AG09309 (cell line): Measurements from ENCODE around the gene RTP3.
A peak's percentile ranks its signal among the peaks of the same experiment; 100 is the strongest.

ENCODE experiments used
- DNase-seq: peaks from one replicate; pipeline ENCODE4 v3.0.0-alpha.2; 2010; ENCODE audit warnings: low read depth
- H3K4me3 ChIP-seq: 2 replicates; pipeline ENCODE4 v1.5.1; 2011; ENCODE audit warnings: mild to moderate bottlenecking, low read depth, low read length, moderate library complexity; ENCODE audit not compliant: control insufficient read depth
- TF ChIP-seq, protein P1 (sequence below): IDR thresholded peaks from 2 replicates; pipeline ENCODE4 v1.5.1; 2011; ENCODE audit warnings: mild to moderate bottlenecking, low read depth, low read length, inconsistent platforms; ENCODE audit not compliant: insufficient read depth, control insufficient read depth; ENCODE audit errors: missing control alignments

The RTP3 gene

DNA sequence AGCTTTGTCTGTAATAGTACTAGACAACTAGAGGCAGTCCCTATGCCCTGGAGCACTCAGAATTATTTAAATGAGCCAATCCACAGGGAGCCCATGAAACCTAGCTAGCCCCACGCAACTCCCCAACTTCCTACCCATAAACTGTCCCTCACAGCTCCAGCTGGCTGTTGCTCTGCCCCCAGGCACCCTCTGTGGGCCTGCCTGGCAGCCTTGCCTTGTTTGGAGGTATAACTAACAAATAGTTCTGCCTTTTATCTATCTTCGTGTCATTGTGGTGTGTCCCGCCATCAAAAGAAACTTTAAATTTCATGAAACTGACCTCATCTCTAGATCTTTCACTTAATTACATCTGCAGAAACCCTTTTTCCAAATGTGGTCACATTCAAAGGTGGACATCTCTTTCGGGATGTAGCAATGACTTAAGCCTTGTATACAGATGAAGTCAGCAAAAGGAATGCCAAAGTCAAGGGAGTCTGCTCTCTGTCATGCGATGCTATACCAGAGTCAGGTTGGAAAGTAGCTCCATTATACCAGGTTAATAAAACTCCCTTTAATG is 1.8 kb upstream of the RTP3 start:
- DNase-seq = peak; percentile 83
- TF ChIP-seq, protein P1, sequence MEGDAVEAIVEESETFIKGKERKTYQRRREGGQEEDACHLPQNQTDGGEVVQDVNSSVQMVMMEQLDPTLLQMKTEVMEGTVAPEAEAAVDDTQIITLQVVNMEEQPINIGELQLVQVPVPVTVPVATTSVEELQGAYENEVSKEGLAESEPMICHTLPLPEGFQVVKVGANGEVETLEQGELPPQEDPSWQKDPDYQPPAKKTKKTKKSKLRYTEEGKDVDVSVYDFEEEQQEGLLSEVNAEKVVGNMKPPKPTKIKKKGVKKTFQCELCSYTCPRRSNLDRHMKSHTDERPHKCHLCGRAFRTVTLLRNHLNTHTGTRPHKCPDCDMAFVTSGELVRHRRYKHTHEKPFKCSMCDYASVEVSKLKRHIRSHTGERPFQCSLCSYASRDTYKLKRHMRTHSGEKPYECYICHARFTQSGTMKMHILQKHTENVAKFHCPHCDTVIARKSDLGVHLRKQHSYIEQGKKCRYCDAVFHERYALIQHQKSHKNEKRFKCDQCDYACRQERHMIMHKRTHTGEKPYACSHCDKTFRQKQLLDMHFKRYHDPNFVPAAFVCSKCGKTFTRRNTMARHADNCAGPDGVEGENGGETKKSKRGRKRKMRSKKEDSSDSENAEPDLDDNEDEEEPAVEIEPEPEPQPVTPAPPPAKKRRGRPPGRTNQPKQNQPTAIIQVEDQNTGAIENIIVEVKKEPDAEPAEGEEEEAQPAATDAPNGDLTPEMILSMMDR = no peak
- no peak overlapping the region for H3K4me3 ChIP-seq

DNA sequence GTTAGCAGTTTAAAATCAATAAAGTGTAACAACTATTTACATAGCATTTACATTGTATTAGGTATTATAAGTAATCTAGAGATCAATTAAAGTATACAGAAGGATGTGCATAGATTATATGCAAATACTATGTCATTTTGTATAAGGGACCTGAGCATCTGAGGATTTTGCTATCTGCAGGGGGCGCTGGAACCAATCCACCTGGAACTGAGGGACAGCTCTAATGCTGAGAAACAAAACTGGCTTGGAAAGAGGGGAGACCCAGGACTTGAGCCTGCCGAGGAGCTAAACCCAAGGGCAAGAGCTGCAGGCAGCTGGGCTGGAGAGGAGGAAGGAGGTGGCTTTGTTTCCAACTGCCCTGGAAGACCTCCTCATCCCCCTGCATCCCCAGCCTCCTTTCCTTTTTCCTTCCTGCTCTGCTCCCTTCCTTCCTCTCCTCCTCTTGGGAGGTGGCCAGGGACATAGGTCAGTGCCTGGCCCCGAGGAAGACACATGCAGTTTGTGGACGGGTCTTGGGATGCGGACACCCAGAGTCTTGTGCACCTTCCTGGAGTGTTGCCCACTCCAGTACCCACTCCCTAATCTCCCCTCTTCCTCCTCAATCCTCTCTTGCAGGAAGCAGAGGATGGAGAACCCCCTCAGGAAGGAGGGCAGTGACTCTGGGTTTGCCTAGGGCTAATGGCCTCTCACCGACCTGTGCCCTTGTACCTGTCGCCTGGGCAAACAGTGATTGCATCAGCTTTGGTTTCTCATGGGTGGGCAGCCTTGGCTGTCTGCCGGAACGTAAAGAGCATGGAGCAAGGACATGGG is 825 bp upstream of the RTP3 start:
- TF ChIP-seq, protein P1 = peak; percentile 39
- no peak for DNase-seq
- no peak overlapping the region for H3K4me3 ChIP-seq

DNA sequence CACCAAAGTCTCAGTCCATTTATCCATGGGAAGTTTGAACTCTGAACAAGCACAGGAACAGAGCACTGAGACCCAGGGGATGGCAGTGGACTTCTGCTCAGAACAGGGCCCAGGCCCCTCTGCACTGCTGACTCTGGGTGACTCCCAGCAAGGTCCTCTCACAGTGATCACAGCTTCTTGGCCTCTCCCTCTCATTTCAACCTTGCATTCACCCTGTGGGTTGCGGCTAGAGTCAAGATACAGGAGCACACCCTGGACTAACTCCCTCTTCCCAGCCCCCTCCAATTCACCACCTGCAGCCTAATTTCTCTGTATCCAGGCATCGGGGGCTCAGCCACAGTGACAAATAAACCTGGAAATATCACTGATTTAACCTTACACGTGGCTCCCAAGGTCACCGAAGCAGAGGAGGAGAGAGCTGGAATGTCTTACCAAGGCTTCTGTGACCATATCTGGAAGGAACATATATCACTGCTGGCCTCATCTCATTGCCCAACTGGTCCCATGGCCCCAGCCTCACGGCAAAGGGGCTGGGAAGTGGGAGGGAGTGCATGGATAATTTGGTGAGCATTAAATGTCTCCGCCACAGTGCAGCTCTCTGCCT is 1.2 kb downstream of the RTP3 start:
- no peak for DNase-seq
- TF ChIP-seq, protein P1 = no peak
- no peak overlapping the region for H3K4me3 ChIP-seq

DNA sequence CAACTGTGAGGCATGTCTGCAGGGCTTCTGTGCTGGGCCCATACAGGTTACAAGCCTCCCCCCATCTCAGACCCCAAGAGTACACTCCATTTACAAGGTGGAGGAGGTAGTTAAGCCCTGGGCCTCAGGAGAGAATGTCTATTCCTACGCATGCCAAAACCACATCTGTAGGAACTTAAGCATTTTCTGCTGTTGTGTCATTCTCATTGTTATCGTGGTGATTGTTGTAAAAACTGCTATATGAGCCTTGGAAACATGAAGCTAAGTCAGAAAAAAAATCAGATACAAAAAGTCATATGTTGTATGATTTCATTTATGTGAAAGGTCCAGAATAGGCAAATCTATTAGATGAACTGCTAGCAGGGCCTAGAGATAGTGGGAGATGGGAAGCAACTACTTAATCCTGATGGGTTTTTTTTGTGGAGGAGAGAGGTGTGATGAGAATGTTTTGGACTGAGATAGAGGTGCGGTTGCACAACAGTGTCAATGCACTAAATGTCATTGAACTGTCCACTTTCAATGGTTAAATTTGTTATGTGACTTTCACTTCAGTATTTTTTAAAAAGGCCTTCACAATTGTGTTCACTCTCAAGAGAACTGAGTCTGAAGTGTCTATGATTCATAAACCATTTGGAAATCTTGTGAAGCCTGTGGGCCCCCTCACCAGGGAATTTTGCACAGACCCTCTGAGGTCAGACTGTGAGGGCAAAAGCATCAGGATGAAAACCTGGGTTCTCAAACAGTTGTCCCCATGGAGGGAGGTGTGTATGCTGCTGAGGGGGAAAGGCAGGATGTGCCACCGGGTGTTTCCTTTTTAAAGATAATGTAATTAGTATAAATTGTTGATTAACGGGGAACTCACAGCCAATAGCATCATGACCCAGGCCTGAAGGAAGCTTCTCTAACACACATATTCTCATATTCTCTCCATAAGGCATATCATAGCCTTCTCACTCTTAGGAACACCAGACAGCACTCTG is 3.2 kb downstream of the RTP3 start:
- TF ChIP-seq, protein P1 = no peak
- DNase-seq = peak; percentile 72
- no peak overlapping the region for H3K4me3 ChIP-seq

DNA sequence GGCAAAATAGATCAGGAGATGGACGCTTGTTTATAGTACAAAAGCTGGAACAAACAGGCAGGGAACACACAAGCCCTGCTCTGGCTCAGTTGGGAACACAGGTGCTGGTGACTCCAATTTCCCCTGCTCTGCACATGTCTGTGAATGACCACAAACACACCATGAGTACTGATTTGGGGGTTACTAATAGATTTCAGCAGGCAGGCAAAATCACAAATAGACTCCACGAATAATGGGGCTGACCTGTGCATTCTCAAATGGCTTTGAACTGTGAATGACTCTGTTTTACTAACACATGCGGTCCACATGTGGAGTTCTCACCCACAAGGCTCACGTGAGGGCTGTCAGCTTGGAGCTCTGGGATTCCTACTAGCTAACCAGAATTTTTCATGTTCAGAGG is 3.9 kb downstream of the RTP3 start:
- no peak overlapping the region for H3K4me3 ChIP-seq
- TF ChIP-seq, protein P1 = no peak
- no peak for DNase-seq
